Nephron progenitor cell (in vitro differentiated cells): Measurements from ENCODE around the gene PNKD.
"Not testable (repeated sequence)": the region's sequence is repeated elsewhere in the genome, so short reads cannot be mapped to it uniquely, and the experiment has no call there.

Source experiments
- DNase-seq: peaks from one replicate; pipeline ENCODE4 v3.0.0; 2021
- H3K27ac Mint-ChIP-seq: 2 replicates; pipeline ENCODE4 v1.8.0; 2021; ENCODE audit warnings: mild to moderate bottlenecking, moderate library complexity, mixed read lengths
- H3K27me3 Mint-ChIP-seq: 2 replicates; pipeline ENCODE4 v1.8.0; 2021; ENCODE audit warnings: mild to moderate bottlenecking, low read depth, mixed read lengths; ENCODE audit not compliant: poor library complexity
- H3K36me3 Mint-ChIP-seq: 2 replicates; pipeline ENCODE4 v1.8.0; 2021; ENCODE audit warnings: low read depth, mixed read lengths
- H3K4me1 Mint-ChIP-seq: 2 replicates; pipeline ENCODE4 v1.8.0; 2021; ENCODE audit warnings: mixed read lengths
- H3K4me3 Mint-ChIP-seq: 2 replicates; pipeline ENCODE4 v1.8.0; 2021; ENCODE audit warnings: mild to moderate bottlenecking, moderate library complexity, mixed read lengths
- H3K9me3 Mint-ChIP-seq: 2 replicates; pipeline ENCODE4 v1.8.0; 2021; ENCODE audit warnings: mild to moderate bottlenecking, moderate library complexity, mixed read lengths
- CTCF ChIP-seq: fragments of 200-600 bp; sonication (generic); IDR thresholded peaks from 2 replicates; pipeline ENCODE4 v1.5.0; 2021; ENCODE audit warnings: antibody characterized with exemption

PNKD gene

GRCh38 chr2:218306184-218306920 is 36.0 kb downstream of the PNKD start:
- no peak for DNase-seq
- Mint-ChIP-seq H3K4me3 (no peak overlapping the region), H3K36me3 (no peaks in the 10 kb centered on the region), H3K9me3 (peaks cover 8% of the 10 kb centered on the region), H3K27ac (no peak overlapping the region), H3K4me1 (peaks cover 17% of the 10 kb centered on the region), H3K27me3 (peaks cover 6% of the 10 kb centered on the region)
- no peak for TF ChIP-seq CTCF

GRCh38 chr2:218307415-218308090 is 37.2 kb downstream of the PNKD start:
- H3K27ac Mint-ChIP-seq: peak overlapping the region; percentile 0

GRCh38 chr2:218310853-218311540 is 40.7 kb downstream of the PNKD start:
- Mint-ChIP-seq H3K4me3 (no peak overlapping the region), H3K4me1 (peaks cover 28% of the 10 kb centered on the region), H3K27me3 (peaks cover under 1% of the 10 kb centered on the region), H3K36me3 (no peaks in the 10 kb centered on the region), H3K27ac (peak overlapping the region; percentile 58), H3K9me3 (peaks cover 6% of the 10 kb centered on the region)
- DNase-seq: no peak
- TF ChIP-seq CTCF: no peak

More at GRCh38 chr2:218307415-218308090, 37.2 kb downstream of the PNKD start:
- Mint-ChIP-seq H3K36me3 (no peaks in the 10 kb centered on the region), H3K27me3 (peaks cover 6% of the 10 kb centered on the region), H3K9me3 (peaks cover 8% of the 10 kb centered on the region), H3K4me1 (peaks cover 24% of the 10 kb centered on the region), H3K4me3 (no peak overlapping the region)
- DNase-seq: no peak
- no peak for TF ChIP-seq CTCF

- peak overlapping the region; percentile 58 for H3K27ac Mint-ChIP-seq
- H3K4me3 Mint-ChIP-seq, H3K9me3 Mint-ChIP-seq, H3K27me3 Mint-ChIP-seq, H3K36me3 Mint-ChIP-seq, DNase-seq: not testable (repeated sequence)
- peaks cover 29% of the 10 kb centered on the region for H3K4me1 Mint-ChIP-seq
Observed at GRCh38 chr2:218311541-218312266, 41.4 kb downstream of the PNKD start.

- no peaks in the 10 kb centered on the region for H3K9me3 Mint-ChIP-seq
- H3K4me3 Mint-ChIP-seq: no peak overlapping the region
- peaks cover 3% of the 10 kb centered on the region for H3K27me3 Mint-ChIP-seq
- H3K4me1 Mint-ChIP-seq: peaks cover 28% of the 10 kb centered on the region
- H3K36me3 Mint-ChIP-seq: no peaks in the 10 kb centered on the region
- H3K27ac Mint-ChIP-seq: peak overlapping the region; percentile 58
- TF ChIP-seq CTCF: no peak
- no peak for DNase-seq
Observed at GRCh38 chr2:218312267-218312756, 42.0 kb downstream of the PNKD start.
